Nephron (organoid): ENCODE measurements around the gene PPP1CA.

Source experiments
- H3K27ac Mint-ChIP-seq, 3 experiments: 2 replicates each; pipeline ENCODE4 v1.8.0; 2020; ENCODE audit warnings: mixed read lengths in 3 of 3, mild to moderate bottlenecking in 2 of 3, moderate library complexity in 1 of 3
- H3K27me3 Mint-ChIP-seq: 2 replicates; pipeline ENCODE4 v1.8.0; 2021; ENCODE audit warnings: low read depth, mild to moderate bottlenecking, moderate library complexity, mixed read lengths
- H3K36me3 Mint-ChIP-seq: 2 replicates; pipeline ENCODE4 v1.8.0; 2020; ENCODE audit warnings: low read depth, mixed read lengths
- H3K4me1 Mint-ChIP-seq: 2 replicates; pipeline ENCODE4 v1.8.0; 2020; ENCODE audit warnings: mixed read lengths
- H3K4me3 Mint-ChIP-seq, 3 experiments: 2 replicates each; pipeline ENCODE4 v1.8.0; 2020; ENCODE audit warnings: mild to moderate bottlenecking in 3 of 3, mixed read lengths in 3 of 3, moderate library complexity in 2 of 3
- H3K9me3 Mint-ChIP-seq: 2 replicates; pipeline ENCODE4 v1.8.0; 2020; ENCODE audit warnings: mixed read lengths
- CTCF ChIP-seq, 3 experiments: fragments of 200-600 bp; sonication (generic); IDR thresholded peaks; one replicate each; pipeline ENCODE4 v1.5.0; 2021; ENCODE audit warnings: antibody characterized with exemption in 3 of 3; ENCODE audit not compliant: unreplicated experiment in 3 of 3

Gene PPP1CA

GRCh38 chr11:67401495-67402191, at the start of gene PPP1CA:
PPP1CA (minus strand) TSS chr11:67401858; CDS start chr11:67401782, 76 bp downstream.
- H3K27ac Mint-ChIP-seq, result peak within 1 kb of the TSS; percentile 74 to 95 (median 93)

GRCh38 chr11:67450796-67451657, 49.4 kb upstream of the PPP1CA start:
- TF ChIP-seq CTCF (IDR thresholded peaks at IDR 0.05; ENCODE audit: unreplicated experiment in 3 of 3), result no peak
- Mint-ChIP-seq H3K36me3 (no peaks in the 10 kb centered on the region), H3K9me3 (no peaks in the 10 kb centered on the region), H3K27me3 (peaks cover 5% of the 10 kb centered on the region), H3K4me1 (no peaks in the 10 kb centered on the region), H3K4me3 (no peak overlapping the region), H3K27ac (no peak overlapping the region)

More at GRCh38 chr11:67401495-67402191, at the start of gene PPP1CA:
- TF ChIP-seq CTCF (IDR thresholded peaks at IDR 0.05; ENCODE audit: unreplicated experiment in 3 of 3), result peak; percentile 50 to 58 (median 54)
- peaks cover 10% of the 10 kb centered on the region for H3K36me3 Mint-ChIP-seq
- peaks cover 18% of the 10 kb centered on the region for H3K4me1 Mint-ChIP-seq
- H3K9me3 Mint-ChIP-seq, result no peaks in the 10 kb centered on the region
- H3K27me3 Mint-ChIP-seq, result no peaks in the 10 kb centered on the region
- H3K4me3 Mint-ChIP-seq, result peak within 1 kb of the TSS; percentile 84 to 94 (median 91)

- no peak for TF ChIP-seq CTCF (IDR thresholded peaks at IDR 0.05; ENCODE audit: unreplicated experiment in 3 of 3)
- Mint-ChIP-seq H3K36me3 (no peaks in the 10 kb centered on the region), H3K9me3 (no peaks in the 10 kb centered on the region), H3K27ac (peak overlapping the region in 2 of 3 experiments; percentile 15 to 21), H3K27me3 (peaks cover 5% of the 10 kb centered on the region), H3K4me1 (no peaks in the 10 kb centered on the region), H3K4me3 (no peak overlapping the region)
Observed at GRCh38 chr11:67449116-67449844, 47.6 kb upstream of the PPP1CA start.

- peaks cover 5% of the 10 kb centered on the region for H3K27me3 Mint-ChIP-seq
- H3K9me3 Mint-ChIP-seq, result no peaks in the 10 kb centered on the region
- no peak overlapping the region for H3K27ac Mint-ChIP-seq
- no peak for TF ChIP-seq CTCF (IDR thresholded peaks at IDR 0.05; ENCODE audit: unreplicated experiment in 3 of 3)
- H3K4me1 Mint-ChIP-seq, result no peaks in the 10 kb centered on the region
- H3K4me3 Mint-ChIP-seq, result no peak overlapping the region
- no peaks in the 10 kb centered on the region for H3K36me3 Mint-ChIP-seq
Observed at GRCh38 chr11:67448220-67448609, 46.6 kb upstream of the PPP1CA start.

GRCh38 chr11:67445515-67445914, 43.9 kb upstream of the PPP1CA start:
- H3K36me3 Mint-ChIP-seq, result no peaks in the 10 kb centered on the region
- H3K9me3 Mint-ChIP-seq, result no peaks in the 10 kb centered on the region
- H3K4me1 Mint-ChIP-seq, result no peaks in the 10 kb centered on the region
- H3K27me3 Mint-ChIP-seq, result peaks cover 5% of the 10 kb centered on the region
- TF ChIP-seq CTCF (IDR thresholded peaks at IDR 0.05; ENCODE audit: unreplicated experiment in 3 of 3), result no peak
- peak overlapping the region; percentile 58 to 93 (median 92) for H3K27ac Mint-ChIP-seq
- peak overlapping the region; percentile 88 to 92 (median 91) for H3K4me3 Mint-ChIP-seq
